Stimulated activated effector memory CD8-positive, alpha-beta T cell treated with anti-CD3 and anti-CD28 coated beads, Interleukin-12 subunit alpha, Interleukin-12 subunit beta, amount 100 ng/mL, for 72 hours (primary cell): ENCODE results near the gene PTGDR2.

Source experiments
- ATAC-seq: fragments of 150-1000 bp; cut with Tn5 transposase; 2 replicates; pipeline ENCODE4 v1.10.0; 2021
- DNase-seq, 2 donors: peaks; one replicate each; pipeline ENCODE4 v3.0.0; 2021 to 2022; ENCODE audit warnings: low spot score in 2 of 2
- H3K27ac Mint-ChIP-seq: one replicate; pipeline ENCODE4 v1.8.0; 2022; ENCODE audit warnings: mild to moderate bottlenecking, mixed read lengths
- H3K36me3 Mint-ChIP-seq: one replicate; pipeline ENCODE4 v1.8.0; 2022; ENCODE audit warnings: mild to moderate bottlenecking, mixed read lengths
- H3K4me1 Mint-ChIP-seq: one replicate; pipeline ENCODE4 v1.8.0; 2022; ENCODE audit warnings: mixed read lengths
- H3K4me3 Mint-ChIP-seq: one replicate; pipeline ENCODE4 v1.8.0; 2022; ENCODE audit warnings: mild to moderate bottlenecking, mixed read lengths
- H3K9me3 Mint-ChIP-seq: one replicate; pipeline ENCODE4 v1.8.0; 2022; ENCODE audit warnings: mixed read lengths

PTGDR2 gene

DNA sequence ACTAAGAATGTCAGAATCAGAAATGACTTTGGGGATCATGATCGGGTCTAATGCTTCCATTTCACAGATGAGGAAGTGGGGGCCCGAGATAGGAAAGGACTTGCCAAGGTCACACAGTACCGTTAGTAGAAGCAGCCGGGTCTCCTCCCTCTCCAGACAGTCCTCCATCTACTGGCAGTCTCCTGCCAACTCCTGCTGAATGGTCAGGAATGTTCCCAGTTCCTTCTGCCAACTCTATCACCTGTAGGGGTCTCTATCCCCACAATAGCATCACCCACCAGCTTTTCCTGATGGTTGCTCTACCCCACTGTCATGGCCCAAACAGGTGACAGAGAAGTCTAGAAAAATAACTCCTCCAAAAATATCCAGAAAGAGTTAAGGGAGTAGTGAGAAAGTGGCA lies 37.7 kb downstream of the PTGDR2 start:
- Mint-ChIP-seq H3K36me3 (no peaks in the 10 kb centered on the region), H3K4me1 (no peaks in the 10 kb centered on the region), H3K9me3 (no peaks in the 10 kb centered on the region), H3K27ac (no peak overlapping the region), H3K4me3 (no peak overlapping the region)
- no peak for DNase-seq
- ATAC-seq: no peak

DNA sequence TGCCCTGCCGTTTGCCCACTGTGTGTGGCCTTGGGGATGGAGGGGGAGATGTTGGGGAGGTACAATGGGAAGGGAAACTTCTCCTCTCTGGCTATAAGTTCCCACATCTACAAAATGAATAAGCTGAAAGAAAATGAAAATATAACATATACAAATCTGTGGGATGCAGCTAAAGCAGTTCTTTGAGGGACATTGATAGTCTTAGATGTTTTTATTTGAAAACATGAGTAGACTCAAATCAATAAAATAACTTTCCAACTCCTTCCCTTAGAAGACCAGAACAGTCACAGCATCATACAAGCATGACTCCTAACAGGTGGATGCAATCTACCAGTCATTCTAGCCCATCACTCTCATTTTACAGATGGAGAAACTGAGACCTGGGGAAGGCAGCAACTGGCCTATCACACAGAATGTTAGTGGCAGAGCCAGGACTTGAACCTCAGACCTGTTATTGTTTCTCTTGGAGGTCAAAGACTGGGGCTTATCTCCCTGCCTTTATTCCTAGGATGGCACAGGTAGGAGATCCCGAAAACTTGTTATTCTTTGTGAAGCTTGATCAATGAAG lies 39.1 kb downstream of the PTGDR2 start:
- Mint-ChIP-seq H3K36me3 (no peaks in the 10 kb centered on the region), H3K4me1 (no peaks in the 10 kb centered on the region), H3K9me3 (no peaks in the 10 kb centered on the region), H3K27ac (no peak overlapping the region), H3K4me3 (no peak overlapping the region)
- DNase-seq (no peak), ATAC-seq (no peak)

DNA sequence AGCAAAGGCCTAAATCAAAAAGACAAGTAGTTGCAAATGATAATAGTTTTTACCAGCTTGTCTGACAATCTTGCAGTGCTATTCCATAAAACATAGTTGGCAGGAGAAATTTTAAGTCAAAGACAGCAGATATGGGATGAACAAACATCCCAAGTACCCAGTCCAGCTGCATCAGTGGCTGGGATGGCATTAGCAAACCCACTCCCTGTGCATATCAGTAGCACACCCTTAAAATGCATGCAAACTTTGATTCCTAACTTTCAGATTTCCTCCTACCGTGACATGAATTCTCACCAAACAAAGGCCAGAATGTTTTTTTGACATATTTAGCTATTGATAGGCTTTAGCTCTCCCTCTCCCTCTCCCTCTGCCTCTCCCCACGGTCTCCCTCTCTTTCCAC lies 41.6 kb downstream of the PTGDR2 start:
- ATAC-seq (no peak), DNase-seq (no peak)
- H3K9me3 Mint-ChIP-seq: no peaks in the 10 kb centered on the region
- no peaks in the 10 kb centered on the region for H3K4me1 Mint-ChIP-seq
- no peak overlapping the region for H3K27ac Mint-ChIP-seq
- no peak overlapping the region for H3K4me3 Mint-ChIP-seq
- no peaks in the 10 kb centered on the region for H3K36me3 Mint-ChIP-seq

- no peak for DNase-seq
- Mint-ChIP-seq H3K4me3 (no peak overlapping the region), H3K4me1 (no peaks in the 10 kb centered on the region), H3K27ac (no peak overlapping the region), H3K36me3 (no peaks in the 10 kb centered on the region), H3K9me3 (no peaks in the 10 kb centered on the region)
- no peak for ATAC-seq
These were observed 42.4 kb downstream of the PTGDR2 start for GRCh38 chr11:60813324-60813723.

DNA sequence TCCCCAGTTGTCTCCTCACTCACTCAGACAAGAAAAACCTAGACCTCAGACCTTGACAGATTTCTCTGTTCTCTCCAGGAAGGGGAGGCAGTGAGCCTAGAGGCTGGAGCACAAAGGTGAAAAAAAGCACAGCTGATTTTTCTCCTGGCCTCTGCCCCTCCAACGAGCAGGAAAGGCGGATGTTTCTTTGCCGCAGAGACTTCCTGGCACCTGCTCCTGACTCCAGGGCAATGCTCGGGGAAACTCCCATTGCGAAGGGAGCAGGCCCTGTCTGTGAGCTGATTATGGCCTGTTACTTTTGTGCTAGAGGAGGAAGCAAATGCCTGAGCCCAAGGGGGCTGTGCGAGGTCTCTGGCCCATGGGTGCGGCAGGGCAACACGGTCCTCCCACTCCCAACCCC lies 45.2 kb downstream of the PTGDR2 start:
- DNase-seq (no peak), ATAC-seq (no peak)
- no peaks in the 10 kb centered on the region for H3K36me3 Mint-ChIP-seq
- no peak overlapping the region for H3K27ac Mint-ChIP-seq
- H3K4me1 Mint-ChIP-seq: no peaks in the 10 kb centered on the region
- no peaks in the 10 kb centered on the region for H3K9me3 Mint-ChIP-seq
- H3K4me3 Mint-ChIP-seq: no peak overlapping the region

DNA sequence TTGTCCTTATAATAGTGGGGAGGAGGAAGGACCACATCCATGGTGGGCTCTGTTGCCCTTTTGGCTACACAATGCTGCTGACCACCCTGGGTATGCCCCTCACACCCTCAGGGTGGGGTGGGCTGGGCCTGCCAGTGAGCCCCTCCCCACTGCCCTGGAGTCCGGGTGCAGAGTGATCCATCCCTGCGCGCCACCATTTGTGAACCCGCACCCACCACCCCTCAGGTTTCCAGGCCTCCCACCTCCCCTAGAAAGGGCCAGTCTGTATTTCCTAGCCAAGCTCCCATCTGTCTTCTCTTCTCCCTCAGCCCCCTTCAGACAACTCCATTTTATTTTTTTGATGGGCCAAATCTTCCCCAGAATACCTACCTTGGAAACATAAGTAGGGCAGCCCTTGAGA lies 45.6 kb downstream of the PTGDR2 start:
- H3K4me1 Mint-ChIP-seq: no peaks in the 10 kb centered on the region
- H3K36me3 Mint-ChIP-seq: no peaks in the 10 kb centered on the region
- no peak overlapping the region for H3K27ac Mint-ChIP-seq
- H3K9me3 Mint-ChIP-seq: no peaks in the 10 kb centered on the region
- DNase-seq (no peak), ATAC-seq (peak; percentile 6)
- H3K4me3 Mint-ChIP-seq: no peak overlapping the region

GRCh38 chr11:60809691-60810090 lies 46.1 kb downstream of the PTGDR2 start:
- ATAC-seq (no peak), DNase-seq (no peak)
- Mint-ChIP-seq H3K4me3 (no peak overlapping the region), H3K36me3 (no peaks in the 10 kb centered on the region), H3K27ac (no peak overlapping the region), H3K9me3 (no peaks in the 10 kb centered on the region), H3K4me1 (no peaks in the 10 kb centered on the region)

GRCh38 chr11:60809249-60809648 lies 46.5 kb downstream of the PTGDR2 start:
- no peak for DNase-seq
- no peak overlapping the region for H3K27ac Mint-ChIP-seq
- no peak overlapping the region for H3K4me3 Mint-ChIP-seq
- no peaks in the 10 kb centered on the region for H3K36me3 Mint-ChIP-seq
- H3K4me1 Mint-ChIP-seq: no peaks in the 10 kb centered on the region
- ATAC-seq: no peak
- H3K9me3 Mint-ChIP-seq: no peaks in the 10 kb centered on the region

DNA sequence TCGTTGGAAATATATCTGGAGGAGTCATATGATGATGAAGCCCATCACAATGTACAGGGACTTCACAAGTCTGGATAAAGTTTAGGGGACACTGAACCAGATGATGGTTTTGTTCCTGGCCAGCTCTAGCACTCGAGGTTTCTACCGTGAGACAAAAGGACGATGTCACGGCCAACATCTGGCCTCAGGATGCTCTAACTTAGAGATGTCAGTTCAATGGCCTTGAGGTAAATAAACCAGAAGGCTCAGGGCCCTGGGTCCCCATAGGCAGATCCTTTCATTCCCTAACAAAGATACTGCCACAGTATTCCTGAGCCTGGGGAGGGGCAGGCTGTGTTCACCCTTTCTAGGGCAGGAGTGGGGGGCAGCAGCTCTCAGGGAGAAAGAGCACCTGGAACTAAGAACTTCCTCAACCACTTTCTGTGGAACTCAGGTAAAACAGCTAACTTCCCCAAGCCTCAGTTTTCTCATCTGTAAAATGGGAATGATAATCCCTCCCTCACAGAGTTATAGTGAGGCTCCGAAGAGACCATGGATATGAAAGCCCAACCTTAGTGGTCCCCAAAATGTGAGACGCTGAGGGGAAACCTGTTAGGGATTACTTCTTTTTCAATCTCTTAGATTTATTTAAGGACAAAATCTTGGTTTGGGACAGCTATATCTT lies 52.3 kb downstream of the PTGDR2 start:
- Mint-ChIP-seq H3K4me1 (peaks cover 5% of the 10 kb centered on the region), H3K36me3 (no peaks in the 10 kb centered on the region), H3K9me3 (no peaks in the 10 kb centered on the region), H3K27ac (no peak overlapping the region), H3K4me3 (no peak overlapping the region)
- ATAC-seq (no peak), DNase-seq (no peak)

- H3K27ac Mint-ChIP-seq: no peak overlapping the region
- peaks cover 5% of the 10 kb centered on the region for H3K4me1 Mint-ChIP-seq
- ATAC-seq (no peak), DNase-seq (no peak)
- H3K36me3 Mint-ChIP-seq: no peaks in the 10 kb centered on the region
- no peaks in the 10 kb centered on the region for H3K9me3 Mint-ChIP-seq
- H3K4me3 Mint-ChIP-seq: no peak overlapping the region
These were observed 54.6 kb downstream of the PTGDR2 start for GRCh38 chr11:60801194-60801593.
